GM21390 (cell line): ENCODE data around the gene BTBD16.

ENCODE experiments used
- ATAC-seq: cut with Tn5 transposase; IDR thresholded peaks from one replicate; pipeline ENCODE4 v1.9.1; 2021; ENCODE audit not compliant: unreplicated experiment

BTBD16 gene

DNA sequence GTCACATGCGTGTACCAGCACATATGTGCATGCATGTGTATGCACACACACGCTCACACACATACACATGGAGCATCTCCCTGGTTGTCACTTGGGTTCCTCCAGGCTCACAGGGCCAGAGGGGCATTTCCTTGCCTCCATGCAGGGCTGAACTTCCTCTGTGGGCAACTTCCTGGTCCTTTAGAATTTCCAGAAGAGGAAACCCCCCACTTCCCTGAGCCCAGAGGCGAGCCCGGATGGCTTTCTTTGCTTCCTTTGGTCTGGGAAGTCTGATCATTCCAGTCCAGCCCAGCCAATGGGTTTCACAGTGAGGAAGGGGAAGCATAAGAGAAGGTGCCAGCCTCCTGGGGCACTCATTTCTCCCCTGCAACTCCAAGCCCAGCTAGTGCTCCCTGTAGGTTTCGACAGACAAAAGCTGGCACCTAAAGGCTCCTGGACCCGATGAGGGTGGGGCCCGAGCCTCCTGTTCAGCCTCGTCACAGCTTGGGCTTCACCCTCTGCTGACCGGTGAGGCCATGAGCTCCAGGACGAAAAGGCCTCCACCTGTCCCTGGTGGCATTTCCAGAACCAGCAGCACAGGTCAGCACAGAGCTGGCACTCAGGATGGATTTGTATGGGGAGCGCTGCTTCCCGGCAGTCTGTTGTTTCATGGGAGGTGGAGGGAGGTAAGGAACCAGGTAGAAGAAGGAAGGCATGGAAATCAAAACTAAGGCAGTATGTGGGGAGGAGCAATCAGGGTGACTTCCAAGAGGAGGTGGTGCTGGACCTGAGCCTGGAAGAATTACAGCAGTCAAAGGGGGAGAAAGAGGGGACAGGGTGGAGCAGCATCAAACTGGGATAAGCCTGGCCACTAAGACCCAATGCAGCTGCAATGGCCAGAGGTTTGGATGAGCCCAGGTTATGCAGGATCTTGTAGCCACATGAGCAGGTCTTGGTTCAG lies 23.7 kb downstream of the BTBD16 start:
- ATAC-seq = no peak

DNA sequence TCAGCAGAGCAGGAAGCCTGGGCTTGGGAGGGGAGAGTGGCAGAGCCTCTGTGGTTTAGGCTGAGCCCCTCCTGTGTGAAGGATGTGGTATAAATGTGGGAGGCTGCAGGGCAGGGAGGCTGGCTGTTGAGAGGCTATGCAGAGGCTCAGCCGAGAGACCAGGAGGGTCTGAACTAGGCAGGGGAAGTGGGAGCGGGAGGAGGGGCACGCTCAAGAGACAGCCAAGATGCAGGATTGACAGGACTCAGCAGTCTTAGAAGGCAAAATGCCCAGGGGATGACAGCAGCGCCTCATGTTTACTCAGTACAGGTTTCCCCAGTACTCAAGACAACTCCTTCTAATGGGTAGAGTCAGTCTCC lies 24.3 kb downstream of the BTBD16 start:
- ATAC-seq = no peak

DNA sequence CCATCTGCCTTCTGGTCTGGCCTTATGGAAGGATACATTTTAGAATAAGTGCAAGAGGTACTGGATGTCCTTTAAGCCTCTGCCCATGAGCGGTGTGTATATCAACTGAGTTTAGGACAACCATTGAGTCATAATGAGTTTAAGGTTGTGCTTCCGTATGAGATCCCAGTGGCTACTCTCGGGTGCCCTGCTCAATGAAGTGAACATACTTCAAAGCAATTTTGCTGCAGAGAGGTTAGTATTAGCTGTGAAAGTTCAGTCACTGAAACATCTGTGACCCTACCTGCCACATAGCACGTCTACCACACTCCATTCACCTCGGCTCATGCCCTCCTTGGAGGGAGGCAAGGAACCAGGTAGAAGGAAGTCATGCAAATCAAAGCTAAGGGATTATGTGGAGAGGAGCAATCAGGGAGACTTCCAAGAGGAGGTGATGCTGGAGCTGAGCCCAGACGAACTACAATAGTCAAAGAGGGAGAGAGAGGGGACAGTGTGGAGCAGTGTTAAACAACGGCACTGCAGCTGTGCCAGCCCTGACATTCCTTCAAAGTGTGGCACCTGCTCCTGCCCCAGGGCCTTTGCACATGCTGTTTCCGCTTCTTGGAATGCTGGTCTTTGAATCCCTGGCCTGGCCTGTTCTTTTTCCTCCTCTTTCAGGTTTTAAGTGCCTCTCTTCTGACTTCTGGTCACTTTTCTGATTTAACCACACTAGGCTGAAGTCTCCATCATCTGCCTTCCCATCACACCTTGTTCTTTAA lies 25.4 kb downstream of the BTBD16 start:
- ATAC-seq = no peak

DNA sequence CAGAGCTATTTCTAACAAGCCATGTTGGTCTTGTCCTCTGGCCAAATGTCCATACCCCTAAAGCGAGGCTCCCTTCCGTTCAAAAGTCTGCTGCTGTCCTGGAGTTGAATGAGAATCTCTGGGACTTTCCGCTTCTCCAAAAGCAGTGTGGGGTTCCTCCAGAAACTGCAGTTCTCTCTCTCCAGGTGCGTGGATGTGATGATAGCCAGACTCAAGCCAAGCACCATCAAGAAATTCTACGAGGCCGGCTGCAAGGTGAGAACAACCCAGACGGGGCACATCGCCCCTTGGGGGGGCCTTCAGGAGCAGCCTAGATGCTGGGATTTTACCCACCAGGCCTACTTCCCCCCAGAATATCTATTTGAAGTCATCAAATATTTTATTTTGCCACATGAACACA lies 26.5 kb downstream of the BTBD16 start:
- ATAC-seq = no peak

DNA sequence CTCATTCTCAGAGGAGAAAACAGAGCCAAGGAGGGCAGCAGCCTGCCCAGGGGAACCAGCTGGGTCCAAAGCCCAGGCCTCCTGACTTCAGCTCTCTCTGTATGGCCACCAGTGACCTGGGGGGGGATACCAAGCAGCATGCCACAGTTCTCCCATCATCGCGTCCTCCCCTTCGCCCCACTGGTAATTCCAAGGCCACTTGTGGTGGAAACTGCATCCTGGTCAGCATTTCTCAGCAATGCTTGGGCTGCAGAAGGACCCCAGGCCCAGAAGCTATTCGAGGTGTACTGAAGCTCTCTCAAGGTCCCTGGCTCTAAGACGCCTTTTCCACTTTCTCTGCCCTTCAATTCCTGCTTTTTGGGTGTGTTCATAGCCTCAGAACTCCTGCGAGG lies 27.1 kb downstream of the BTBD16 start:
- no peak for ATAC-seq

DNA sequence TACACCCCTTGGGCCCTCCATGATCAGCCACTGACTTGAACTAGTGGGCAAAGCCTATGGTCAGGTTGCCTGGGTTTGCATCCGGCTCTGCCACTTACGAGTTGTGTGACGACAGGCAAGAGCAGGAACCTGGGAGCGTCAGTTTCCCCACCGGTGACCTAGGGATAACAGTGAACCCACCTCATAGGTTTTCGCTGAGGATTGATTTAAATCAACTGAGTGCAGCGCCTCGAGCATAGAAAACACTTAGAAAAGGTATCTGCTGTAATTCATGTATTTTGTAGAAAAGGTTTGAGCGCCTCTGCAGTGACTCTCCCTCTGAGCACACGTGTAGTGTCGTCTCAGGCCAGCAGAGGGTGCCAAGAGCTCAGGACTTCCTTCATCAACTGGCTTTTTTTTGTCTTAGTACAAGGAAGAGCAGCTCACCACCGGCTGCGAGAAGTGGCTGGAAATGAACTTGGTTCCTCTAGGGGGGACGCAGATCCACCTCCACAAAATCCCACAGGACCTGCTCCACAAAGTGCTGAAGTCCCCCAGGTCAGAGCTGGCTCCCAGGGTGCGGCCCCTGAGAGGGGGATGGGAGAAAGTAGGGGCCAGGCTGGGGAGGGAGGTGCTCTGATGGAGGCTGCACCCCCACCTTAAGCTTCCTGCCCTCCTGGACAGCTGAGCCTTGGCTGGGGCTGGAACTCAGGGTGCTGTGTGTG lies 27.7 kb downstream of the BTBD16 start:
- ATAC-seq = no peak

DNA sequence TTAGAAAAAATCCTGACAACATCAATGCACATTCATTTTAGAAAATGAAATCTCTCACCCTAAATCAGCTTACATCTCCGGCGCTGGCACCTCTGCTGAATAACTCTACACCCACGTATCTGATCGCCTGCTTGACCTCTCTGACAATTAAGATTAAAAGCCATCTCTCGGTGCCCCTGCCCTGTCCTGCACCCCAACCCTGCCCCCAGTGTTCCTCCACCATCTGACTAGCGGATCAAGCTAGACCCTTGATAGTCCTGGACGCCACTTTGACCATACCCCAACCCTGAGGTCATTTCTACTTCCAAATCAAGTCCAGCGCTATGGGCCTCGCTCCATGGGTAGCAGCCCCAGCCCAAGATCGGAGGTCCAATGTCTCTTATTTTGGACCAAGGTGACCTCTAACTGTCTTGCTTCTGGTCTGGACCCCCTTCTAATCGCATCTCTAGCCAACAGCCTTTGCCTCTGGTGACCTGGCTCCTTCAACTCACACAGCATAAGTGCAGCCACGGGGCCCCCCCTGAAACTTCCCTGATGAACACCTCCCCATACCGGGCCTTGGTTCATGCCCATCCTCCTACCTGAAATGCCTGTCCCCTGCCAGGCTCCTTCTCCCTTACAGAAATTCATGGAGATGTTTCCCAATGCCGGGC lies 28.5 kb downstream of the BTBD16 start:
- ATAC-seq = no peak

DNA sequence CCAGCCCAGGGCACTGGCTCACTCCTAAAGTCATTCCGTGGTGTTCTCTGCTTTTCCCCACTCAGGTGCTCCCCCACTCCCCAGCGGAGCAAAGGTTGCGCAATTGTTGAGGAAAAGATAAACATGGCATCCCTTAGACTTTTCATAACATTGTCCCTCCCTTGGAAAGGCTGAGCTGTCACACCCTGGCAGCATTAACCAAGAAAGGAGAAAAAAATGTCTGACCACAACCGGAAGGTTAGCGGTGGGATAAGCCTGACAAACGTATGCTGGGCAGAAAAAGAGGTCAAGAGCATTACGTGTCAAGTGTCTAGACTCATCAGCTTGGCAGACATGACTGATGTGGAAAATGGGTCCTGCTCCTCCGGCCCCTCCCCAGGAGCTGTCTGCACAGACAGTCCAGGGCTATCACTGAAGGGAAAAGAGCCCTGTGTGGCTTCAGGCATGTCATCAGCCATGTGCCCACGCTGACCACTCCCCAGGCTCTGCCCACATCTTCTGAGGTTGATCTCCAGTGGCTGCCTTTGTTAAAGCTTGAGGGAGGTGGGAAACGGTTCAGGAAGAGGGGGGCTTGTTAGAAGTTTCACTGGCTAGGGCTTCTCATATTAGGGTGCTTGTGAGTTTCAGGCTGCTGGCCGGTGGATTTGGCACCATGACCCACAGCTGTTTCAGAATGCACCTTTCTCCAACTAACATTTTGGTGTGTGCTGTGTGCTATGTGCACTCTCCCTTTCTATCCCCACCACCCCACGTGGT lies 30.1 kb downstream of the BTBD16 start:
- ATAC-seq = no peak

DNA sequence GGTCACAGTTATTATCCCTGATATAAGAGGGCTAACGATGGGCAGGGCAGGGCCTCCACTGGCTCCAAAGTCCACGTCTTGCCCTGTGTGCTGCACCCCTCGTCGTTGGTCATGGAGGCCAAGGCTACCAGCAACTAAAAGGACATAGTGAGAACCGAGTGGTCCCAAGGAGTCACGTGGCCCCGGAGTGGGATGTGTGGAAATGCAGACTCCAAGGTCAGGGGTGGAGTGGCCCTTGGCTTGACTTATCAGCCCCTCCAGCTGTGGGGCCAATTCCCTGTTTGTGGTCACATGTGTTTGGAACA lies 30.7 kb downstream of the BTBD16 start:
- ATAC-seq = no peak

DNA sequence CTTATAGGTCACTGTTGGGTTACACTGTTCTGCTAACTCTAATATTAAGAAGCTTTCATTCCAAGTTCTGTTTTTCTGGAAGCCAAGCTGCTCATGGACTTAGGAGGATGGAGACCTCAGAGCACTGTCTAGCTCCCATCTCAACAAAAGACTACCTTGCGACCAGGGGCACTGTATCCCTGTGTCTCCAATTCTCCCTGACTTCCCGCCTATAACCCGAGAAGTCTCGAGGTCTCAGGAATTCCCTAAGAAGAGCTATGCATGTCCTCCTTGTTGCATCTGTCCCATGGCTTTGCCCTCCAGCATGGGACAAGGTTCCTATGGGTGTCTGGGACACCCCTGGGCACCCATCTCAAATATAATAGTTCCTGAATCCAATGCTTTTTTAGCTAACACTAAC lies 31.2 kb downstream of the BTBD16 start:
- no peak for ATAC-seq

DNA sequence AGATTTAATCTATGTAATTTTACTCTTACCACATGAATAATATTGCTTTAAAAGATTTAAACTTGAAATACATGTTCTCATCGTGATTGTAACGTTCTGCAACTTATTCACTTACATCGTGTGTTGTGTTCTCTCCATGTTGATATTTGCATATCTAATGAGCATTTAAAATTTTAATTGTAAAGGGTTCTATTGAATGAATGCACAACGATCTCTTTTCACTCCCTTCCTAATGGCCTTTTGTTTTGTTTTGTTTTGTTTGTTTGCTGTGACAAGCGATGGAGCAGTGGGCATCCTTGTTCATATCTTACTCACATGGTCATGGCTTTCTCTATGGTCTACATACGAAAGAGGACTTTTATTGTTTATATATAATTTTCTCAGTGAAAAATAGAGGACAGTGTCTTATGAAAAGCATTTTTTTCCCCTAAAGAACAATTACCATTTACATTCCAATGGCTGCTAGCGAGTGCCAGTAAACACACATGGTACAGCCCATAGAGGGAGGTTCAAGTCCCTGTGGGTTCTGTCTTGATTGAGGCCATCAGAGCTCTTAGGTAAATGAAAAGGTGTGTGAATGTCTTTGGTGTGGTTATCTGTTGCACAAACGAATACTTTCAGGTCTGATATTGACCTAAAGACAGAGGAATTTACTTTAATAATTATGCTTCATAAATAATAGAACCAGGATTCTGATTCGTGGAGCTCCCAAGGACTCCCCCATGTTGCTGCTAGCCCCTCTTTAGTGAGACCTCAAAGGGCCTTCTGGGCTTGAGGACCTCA lies 32.4 kb downstream of the BTBD16 start:
- no peak for ATAC-seq

DNA sequence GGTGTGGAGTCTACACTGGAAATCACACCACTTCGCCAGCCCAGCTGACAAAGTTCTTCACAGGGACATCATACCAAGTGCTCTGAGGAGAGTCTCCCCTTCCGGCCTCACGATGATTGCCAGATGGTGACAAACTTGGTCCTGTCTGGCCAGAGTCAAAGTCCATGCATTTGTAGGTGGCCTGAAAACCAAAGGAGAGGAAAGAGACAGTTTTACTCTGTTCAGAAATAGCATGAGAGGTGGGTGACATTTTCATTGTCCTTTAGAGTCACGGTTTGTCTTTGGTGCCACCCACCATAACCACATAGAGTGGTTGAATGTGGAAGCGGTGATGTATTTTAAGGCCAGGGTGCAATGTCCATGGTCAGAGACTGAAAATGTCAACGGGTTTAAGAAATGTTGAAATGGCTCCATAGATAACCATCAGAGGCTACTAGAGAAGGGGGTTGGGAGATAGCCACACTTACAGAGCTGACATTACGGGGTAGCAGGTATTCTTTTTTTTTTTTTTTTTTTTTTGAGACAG lies 33.0 kb downstream of the BTBD16 start:
- no peak for ATAC-seq

DNA sequence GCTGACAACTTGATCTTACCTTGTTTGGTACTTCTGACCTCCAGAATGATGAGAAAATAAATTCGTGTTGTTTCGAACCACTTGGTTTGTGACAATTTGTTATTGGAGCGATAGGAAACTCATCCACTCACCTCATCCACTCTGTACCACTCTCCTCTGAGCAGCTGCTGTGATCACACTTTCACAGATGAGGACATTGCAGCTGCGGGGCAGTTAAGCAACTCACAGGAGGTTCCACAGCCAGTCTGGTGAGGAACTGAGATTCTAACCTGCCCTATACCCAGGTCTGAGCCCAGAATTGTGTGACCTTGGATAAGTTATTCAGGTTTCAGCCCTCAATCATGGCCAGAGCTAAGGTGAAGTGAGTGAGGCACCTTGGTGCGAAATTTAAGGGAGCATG lies 35.2 kb downstream of the BTBD16 start:
- ATAC-seq = no peak

DNA sequence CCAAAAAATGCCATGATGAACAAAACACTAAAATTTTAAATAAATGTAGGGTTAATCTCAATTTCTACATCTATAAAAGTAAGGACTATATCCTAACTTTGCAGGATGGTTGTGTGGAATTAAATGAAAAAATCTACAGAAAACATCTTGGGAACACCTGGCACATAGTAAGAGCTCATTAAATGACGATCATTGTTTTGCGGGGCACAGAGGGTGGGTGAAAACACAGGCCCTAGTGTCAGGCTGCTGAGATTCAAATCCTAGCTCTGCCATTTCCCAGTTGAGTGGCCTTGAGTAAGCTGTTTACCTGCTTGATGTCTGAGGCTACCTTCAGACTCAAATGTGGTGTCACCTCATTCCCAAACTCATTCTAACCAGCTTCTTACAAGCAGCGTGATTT lies 35.6 kb downstream of the BTBD16 start:
- no peak for ATAC-seq

DNA sequence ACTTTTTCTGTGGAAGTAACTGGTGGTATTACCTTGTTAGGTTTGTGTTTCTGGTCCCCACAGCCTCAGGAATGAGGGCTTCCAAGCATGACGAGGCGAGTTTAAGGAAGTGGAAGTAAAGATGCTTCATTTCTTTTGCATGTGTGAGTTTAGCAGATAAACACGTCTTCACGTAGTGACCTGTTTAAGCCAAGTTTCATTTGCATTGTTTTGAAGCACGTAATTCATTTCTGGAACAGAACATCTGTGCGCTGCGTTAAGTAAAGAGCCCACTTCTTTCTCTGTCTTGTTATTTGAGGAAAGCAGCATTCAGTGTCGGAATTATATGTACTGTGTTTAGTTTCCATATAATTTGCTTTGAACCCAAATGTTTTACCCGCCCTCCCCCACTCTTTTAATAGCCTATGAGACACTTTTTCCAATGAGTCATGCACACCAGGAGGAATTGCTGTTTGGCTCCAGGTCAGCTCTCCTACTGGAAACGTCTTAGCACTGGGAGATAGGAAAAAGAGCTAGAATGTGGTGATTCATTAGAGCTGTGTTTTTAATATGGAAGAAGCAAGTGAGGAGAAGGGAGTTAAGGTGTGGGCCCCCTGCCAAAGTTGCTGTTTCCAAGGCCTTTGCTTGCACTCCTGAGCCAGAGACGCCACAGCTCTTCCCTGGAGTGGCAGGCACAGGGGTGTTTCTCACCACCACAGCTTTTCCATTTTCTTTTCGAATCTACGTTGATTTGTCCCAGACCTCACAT lies 36.7 kb downstream of the BTBD16 start:
- no peak for ATAC-seq

DNA sequence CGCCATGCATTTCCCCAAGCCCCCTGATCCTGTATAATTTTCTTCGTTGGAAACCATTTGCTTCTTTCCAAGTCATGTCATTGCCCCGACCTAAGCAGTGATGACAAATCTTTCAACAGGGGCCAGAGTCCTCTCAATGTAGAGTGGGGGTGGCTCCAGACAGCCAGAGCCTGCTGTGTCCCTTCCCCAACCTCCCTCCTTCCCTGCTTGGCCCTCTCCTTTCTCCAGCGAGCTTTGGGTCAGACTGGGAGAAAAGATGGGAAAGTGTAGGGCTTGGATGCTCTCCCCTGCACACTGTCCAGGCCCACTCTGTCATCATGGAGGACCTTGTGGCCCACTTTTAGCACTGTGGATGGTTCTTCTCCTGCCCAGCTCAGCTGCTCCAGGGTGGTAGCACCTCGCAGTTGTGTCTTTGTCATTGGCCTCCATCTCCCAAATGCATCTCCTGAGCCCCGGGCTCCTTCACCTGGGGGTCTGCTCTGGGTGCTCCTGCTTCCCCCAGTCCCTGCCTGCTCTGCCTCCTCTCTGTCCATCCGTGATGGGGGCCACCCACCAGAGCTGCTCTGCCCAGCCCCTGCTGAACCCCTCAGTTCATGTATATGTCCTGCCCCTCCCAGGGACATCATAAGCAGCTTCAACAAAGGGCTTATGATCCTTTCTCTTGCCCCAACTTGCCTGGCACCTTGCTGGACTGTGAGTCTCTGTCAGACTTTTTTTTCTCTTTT lies 37.5 kb downstream of the BTBD16 start:
- no peak for ATAC-seq

DNA sequence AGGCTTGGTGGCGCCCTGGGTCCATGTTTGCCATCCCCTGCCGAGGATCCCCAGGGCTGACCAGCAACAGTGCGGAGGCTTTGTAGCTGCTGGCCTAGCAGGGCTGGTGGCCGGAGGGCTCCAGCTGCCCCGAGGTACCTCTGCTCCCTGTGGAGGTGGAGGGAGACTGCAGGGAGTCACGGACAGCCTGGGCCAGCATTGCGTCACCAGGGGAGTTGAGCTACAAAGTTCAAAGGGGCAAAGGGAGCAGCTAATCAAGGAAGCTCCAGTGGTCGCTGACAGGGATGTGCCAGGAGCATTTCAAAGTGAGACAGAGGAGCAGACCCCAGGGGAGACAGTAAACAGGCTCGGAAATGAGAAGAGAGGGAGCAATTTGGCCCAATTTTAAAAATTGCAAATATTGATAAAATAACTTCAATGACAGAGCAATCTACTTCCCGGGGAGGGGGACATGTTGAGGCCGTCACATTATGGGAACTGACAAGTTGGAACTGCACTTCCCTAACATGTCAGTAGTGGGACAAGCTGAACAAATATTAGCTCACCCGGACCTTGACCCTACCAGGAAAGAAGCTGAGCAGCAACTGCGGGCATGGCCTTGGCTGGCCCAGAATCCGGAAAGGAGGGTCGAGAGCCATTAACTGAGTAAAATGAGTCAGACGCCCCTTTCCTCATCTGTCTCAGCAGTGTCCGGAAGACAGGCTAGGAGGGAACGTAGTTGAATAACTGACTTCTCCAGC lies 39.4 kb downstream of the BTBD16 start:
- ATAC-seq = no peak

DNA sequence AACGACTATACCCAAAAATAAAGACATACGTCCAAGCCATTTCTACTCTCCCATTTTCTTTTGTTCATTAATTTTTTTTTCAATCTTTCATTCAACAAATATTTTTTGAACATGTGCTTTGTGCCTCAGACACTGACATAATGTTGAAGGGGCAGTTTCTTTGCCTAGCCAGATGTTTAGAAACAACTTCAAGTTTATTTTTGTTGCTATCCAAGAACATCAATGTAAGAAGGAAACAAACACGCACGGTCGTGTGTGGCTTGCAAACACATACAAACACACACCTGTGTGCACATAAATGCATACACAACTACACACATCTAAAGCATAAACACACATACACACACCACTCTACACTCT lies 39.9 kb downstream of the BTBD16 start:
- ATAC-seq = no peak
